HG03175 (cell line): ENCODE results near the gene OMA1.
"Not testable (repeated sequence)": the region's sequence is repeated elsewhere in the genome, so short reads cannot be mapped to it uniquely, and the experiment has no call there.

Source experiments
- ATAC-seq: cut with Tn5 transposase; IDR thresholded peaks from one replicate; pipeline ENCODE4 v1.9.1; 2021; ENCODE audit warnings: mild to moderate bottlenecking, moderate library complexity; ENCODE audit not compliant: unreplicated experiment

Gene OMA1

DNA sequence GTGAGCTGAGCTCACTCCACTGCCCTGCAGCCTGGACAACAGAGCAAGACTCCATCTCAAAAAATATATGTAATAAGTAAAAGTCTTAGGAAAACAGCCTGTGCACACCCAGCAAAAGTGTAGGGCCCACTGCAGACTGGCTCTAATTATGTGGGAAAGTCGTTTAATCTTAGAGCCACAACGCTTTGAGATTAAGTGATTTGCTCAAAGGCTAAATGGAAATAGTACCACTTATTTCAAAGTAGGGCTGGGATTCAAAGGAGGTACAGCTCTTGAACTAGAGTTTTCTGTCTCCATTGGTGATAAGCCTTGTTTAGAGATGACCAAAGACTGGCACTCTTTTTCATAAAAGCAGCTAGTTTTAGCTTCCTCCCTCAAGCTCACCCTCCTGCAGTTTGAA is 28.3 kb upstream of the OMA1 start:
- no peak for ATAC-seq

DNA sequence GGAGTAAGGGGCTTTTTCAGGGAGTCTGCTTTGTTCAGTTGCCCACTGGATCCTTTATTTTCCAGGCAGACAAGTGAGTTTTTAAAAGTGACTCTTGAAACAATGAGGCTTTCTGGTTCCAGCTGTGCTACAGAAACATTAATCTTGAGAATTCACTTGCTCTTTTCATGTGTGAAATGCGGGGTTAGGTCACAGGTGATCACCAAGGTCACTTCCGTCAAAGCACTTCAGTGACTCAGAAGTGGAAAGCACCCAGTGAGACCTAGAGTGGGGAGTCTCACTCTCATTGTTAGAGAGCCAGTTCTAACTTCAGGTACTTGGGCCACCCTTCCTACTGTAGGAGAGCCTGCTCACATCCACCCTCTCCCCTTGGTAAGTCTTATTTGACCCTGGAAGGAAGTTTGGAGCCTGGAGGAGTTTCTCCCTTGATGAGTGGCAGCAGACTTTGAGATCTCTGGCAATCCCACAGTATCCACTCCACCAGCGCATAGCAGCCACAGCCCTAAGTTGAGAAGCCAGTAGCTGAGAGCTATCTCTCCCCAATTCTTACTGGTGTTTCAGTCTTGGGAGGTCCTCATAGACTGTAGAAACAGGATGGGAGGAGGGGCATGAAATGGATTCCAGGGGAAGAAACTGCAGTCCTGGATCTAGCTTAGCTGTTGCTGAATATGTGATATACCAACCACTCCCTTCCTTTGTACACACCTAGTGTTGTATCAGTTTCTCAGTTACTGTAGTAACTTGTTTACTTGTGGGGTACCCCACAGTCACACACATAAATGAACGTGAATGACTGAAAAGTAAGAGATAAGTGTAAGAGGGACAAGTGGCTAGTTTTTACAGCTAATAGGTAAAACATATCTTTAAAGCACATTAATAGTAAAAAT is 27.4 kb upstream of the OMA1 start:
- ATAC-seq, result peak; percentile 97

DNA sequence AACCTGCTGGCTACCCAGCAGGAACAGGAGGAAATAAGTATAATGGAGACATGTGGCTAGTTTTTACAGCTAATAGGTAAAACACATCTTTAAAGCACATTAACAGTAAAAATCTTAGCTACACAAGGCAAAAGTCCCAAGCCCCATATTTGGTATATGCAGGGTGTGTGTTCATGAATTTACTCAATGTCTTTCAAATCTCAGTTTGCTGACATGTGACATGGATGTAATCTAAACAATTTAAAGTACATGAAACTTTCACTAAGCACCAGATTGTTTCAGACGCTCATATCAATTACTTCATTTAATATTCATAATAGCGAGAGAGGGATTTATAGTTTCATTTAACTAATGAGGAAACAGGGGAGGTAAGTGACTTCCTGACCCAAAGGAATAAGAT is 26.6 kb upstream of the OMA1 start:
- ATAC-seq, result no peak

DNA sequence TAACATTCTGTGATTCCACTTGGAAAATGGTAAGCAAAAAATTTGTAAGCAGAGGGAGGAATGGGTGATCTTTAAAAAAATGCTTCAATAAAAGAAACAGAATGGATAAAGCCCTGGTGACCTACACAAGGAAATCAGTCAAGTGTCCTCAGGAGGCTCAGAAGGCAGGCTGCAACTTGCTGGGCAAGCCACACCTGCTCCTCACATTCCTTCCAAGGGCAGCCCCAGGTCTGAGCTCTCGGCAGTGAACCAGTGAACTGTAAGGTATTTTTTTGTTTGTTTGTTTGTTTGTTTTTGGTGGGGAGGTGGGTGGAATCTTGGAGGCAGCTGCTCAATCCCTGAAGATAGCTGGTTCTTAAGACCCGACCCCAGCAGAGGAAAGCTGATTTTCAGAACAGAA is 26.2 kb upstream of the OMA1 start:
- ATAC-seq, result no peak

DNA sequence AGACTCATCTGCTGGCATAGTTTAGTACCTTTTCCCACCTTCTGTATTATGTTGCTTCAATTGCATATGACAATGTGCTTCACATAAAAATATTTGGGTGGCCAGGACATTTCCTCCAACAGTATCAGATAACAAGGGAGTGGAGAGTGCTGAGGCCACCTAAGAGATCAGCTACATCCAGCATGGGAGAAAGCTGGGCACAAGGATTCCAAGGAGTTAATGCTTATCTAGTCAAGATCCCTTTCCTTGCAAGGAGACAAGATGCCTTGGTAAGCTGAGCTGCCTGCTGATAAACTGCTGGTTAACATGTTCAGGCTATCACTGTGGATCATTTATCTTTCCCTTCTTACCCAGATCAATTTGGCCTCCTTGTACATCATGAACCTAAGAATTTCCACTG is 25.1 kb upstream of the OMA1 start:
- ATAC-seq, result no peak

DNA sequence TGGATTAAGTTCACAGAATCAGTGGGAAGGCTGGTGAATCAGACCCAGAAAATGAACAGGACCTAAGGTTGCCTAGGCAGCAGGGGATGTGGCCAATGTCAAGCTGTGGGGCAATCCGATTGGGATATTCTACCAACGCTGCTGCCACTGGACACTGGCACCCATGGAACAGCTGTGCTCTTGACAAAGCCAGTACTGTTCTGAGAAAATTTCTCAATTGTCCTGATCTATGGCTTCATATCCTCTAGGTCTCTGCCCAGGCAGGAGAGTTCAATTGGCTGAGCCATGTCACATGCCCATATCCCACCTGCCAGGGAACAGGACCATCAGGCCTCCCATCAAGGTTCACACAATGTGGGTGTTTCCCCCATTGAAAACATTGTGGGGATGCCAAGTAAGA is 24.3 kb upstream of the OMA1 start:
- ATAC-seq, result no peak

DNA sequence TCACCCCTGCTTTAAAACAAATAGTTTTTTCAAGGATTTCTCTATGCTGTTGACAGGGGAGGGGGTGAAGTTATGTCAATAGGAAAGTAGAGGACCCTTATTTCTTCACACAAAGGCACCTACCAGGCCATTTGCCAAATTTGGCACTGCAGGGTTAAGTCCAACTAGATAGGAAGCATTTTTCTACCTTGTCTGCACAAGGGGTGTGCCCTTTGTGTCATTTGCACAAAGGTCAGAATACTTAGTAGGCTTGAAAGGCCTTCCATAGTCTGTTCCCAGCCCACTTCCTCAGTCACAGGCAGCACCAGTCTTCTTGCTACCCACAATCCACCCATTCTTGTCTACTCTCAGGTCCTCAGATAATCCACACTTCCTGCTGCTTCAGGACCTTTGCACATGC is 23.6 kb upstream of the OMA1 start:
- ATAC-seq, result no peak

DNA sequence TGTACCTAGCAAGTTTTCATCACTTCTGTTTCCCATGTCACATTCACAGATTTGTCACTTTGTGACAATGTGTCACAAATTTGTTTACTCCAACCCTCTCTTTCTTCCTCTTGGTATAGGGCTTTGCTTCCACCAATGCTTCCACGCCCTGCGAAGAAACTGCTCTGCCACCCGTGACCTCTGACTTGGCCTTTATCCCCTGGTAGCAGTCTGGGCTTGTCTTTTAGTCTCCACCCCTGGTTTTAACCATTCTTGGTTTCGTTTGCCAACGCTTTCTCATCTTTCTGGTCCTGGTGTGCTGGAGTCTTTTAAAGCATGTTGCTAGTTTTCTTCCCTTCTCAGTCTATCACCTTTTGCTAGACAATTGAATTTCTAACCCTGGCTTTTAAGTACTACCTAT is 22.4 kb upstream of the OMA1 start:
- ATAC-seq, result no peak

DNA sequence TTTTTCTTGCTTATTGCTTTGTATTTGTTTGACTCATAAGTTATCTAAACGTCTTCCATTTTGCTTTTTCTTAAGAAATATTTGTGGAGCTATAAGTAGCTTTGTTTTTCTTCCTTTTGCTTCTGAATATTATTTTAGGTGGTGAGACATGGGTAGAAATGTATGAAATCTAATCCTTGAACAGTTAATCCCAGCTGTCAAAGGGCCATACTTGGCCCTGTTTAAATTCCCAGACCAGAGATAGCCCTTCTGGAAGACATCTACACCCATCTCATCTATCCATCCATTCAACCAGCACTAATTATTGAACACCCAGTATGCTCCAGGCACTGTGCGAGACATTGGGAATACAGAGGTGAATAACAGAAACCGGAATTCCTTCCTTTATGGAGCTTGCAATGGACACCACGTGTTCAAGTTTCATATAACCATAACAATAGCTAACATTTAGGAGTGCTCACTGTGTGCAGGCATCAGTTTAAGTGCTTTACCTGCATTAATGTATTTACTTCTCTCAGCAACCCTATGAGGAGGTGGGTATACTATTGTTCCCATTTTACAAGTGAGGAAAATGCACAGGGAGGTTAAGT is 21.8 kb upstream of the OMA1 start:
- ATAC-seq, result no peak

DNA sequence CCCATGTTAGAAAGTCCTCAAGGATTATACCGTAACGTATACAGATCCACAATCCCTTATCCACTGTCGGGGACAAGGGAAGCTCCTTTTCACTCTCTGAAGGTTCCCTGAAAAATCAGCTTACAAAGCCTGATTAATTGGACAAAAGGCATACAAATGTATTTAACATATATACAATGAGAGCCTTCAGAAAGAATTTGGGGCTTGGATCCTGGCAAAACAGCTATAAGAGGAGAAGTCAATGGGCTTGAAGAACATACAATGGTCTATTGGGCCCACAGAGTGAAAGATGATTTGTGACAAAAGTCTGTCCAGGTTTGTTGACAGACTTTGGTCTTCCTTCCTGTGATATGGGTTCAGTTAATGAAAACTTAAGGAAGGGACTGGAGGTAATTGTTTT is 19.8 kb upstream of the OMA1 start:
- no peak for ATAC-seq

DNA sequence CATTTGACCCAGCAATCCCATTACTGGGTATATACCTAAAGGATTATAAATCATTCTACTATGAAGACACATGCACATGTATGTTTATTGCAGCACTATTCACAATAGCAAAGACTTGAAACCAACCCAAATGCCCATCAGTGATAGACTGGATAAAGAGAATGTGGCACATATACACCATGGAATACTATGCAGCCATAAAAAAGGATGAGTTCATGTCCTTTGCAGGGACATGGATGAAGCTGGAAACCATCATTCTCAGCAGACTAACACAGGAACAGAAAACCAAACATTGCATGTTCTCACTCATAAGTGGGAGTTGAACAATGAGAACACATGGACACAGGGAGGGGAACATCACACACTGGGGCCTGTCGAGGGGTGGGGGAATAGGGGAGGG is 17.2 kb upstream of the OMA1 start:
- ATAC-seq, result not testable (repeated sequence)

DNA sequence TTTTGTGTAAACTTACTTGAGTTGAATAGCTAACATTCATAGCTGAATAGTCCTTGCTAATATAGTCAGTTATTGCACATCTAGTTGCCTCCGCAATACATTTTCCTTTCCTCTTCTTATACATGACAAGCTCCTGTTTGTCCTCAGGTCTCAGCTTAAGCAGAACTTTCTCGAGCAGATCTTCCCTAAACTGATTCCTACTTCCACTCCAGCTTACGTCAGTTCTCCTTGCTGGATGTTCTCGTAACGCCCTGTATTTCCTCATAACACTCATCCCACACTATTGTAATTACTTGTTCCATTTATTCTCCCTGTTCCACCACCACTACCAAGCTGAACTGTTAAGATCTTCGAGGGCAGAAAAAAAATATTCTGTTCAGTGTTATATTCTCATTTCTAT is 15.1 kb upstream of the OMA1 start:
- ATAC-seq, result no peak

DNA sequence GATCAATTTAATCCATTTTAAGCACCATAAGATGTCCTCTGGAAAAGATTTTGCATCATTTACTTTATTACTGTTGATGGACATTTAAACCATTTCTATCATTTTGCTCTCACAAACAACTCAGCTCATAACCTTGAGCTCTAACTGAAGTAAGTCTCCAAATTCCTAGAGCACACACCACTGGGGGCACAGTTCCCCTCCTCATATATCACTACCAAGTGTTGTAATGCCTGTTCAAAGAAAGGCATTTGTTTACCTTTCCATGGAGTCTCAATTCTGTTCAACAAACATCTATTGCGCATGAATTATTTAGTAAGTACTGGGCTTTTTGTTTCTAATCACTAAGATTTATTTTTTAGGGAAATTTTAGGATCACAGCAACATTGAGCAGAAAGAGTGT is 8.9 kb upstream of the OMA1 start:
- ATAC-seq, result no peak

DNA sequence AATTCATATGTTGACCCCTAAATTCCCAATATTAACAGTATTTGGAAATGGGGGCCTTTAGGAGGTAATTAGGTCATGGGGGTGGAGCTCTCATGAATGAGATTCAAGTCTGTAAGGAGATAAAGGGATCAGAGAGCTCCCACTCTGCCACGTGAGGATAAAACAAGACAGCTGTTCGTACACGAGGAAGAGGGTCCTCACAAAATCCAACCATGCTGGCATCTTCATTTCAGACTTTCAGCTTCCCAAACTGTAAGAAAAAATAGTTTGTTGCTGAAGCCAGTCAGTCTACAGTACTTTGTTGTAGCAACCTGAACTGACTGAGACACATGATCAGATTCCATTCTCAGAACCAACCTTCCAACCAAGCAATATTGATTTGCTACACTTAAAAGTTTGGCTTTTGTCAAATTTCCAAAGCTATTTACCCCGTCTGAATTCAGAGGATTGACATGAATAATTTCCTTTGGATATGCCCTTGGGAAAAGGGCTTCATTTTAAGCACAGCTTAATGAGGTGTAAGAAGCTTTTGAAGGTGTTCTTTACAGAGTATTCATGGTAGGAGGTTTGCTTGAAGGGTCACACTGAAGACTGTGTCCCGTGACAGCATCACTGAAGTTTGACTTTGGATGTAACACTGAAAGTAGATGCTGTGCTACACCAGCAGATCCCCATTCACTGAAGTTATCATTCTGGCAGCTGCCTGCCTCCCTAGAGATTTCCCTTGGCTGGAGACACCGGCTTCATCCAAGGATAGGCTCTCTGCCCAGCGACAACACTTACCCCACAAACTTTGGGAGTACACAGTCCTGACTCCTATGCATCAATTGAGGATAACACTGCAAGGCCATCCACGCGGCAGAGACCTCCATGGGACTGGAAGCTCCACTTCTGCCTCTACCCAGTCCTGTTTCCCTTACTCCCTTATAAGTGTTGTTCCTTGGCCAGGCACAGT is 4.9 kb upstream of the OMA1 start:
- no peak for ATAC-seq

DNA sequence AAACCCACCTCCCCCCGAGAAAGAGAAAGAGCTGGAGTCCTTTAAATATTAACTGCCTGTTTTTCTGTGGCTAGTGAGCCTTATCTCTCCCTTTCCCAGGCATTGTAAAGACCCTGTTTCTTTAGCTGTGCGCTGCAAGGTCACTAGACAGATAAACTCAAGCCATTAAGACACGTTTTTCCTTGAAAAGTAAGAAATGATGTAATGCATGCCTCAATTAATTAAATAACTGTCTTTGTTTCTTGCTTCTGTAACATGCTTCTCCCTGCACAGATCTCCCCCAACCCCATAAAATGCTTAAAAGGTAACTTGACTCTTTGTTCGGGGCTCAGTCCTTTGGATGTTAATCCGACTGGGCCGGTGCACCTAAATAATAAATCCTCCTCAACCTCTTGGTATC is 2.8 kb upstream of the OMA1 start:
- not testable (repeated sequence) for ATAC-seq

DNA sequence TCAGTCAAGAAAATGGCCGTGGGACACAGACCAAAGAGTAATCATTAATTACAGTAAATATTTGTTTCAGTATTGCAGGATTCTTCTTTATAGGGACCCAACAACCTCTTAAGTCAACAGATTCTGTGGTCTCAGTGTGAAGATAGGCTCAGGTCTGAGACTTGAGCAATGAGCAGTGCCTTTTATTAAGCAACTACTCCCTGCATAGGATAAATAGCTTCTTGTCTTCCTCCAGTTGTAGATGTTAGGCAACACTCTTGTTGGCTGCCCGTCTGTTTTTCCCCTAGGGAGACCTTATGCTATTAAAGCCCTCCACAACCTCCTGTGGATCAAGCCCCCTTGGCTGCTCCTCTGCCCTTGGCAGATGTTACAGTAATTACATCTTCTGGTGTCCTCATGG is 1.8 kb upstream of the OMA1 start:
- no peak for ATAC-seq

DNA sequence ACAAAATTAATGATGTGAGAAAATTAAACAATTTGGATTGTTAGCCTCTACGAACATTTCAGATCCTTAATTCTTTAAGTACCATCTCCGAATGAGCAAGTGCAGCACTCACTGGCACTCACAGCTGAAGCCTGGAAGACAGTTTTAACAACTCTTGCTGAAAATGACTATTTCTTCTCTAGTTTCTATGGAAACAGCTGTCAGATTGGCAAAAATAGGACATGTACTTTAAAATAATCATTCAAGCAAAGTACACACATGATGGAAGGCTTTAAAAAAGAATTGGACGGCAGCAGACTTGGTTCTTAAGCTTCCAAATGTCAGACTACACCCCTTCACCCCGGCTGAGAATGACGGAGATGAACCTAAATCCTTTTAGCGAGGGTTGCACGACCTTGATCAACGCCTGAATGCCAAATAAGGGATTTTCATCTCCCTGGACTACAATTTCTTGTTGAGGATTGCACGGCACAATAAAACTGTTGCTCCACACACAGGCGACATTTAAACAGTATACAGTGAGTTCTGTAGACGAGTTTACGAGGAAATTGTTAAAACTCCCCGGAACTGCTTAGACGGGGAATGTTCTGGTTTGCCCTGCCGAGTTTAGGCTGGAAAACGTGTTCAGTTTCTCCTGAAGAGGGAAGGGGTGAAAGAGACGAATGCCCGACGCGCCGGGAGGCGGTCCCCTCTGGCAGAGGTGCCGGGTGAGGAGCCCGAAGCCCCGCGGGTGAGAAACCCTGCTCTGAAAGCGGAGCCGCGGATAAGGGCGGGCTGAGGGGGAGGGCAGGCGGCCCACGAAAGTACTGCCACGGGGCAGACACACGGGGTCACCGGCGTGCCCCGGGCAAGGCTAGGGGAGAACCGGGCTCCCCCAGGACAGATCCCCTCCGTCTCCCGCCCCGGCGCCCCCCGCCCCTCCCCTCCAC is 671 bp downstream of the OMA1 start:
- peak; percentile 54 for ATAC-seq

DNA sequence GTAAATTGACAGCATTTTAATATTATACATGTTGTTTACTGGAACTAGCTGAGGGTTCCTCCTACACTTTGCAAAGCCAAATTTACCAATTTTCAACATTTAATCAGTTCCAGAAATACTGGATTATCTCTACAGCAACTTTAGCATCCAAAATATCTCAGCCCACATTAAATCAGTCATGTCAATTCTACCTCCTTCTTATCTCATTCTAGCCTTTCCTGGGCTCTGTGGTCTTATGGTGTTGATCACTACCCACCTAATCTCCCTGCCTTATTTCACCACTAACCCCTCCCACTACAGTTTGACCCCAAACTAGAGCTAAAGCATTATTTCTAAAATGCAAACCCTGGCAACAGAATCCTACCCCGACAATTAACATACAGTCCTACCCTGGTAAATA is 3.3 kb downstream of the OMA1 start:
- ATAC-seq, result no peak

DNA sequence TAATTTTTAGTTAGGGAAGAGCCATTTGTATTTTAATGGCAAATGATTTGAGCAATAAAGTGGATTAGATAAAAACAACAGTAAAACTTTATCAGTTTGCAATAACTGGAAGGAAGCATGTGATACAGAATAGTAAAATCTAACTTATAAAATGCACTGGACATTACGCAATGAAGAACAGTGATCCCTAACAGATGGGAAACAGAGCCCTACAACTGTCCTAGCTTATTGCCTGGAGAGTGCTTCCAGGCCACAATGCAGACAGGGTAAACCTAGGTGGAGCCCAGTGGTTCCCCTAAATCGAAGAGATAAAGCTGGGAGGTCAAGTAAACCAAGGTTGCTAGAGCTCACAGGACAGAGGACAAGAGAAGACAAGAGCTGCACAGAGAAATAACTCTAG is 7.0 kb downstream of the OMA1 start:
- ATAC-seq, result no peak

DNA sequence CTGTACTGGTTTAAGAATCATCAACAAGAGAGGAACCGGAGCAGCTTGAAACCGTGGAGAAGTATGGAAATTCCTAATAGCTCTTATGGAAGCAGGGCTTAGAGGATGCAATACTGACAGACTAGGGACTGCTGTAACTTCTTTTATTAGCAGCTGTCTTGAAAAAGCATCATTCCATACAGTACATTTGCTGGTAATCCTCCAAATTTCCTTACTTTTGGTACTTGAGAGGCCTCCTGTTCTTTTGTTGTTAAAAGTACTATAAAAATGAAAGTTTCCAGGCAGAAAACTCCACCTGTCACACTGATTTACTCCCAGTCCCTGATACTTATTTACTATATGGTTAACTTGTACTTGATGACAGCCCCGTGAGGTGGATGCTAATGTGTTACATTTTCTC is 7.7 kb downstream of the OMA1 start:
- ATAC-seq, result no peak

DNA sequence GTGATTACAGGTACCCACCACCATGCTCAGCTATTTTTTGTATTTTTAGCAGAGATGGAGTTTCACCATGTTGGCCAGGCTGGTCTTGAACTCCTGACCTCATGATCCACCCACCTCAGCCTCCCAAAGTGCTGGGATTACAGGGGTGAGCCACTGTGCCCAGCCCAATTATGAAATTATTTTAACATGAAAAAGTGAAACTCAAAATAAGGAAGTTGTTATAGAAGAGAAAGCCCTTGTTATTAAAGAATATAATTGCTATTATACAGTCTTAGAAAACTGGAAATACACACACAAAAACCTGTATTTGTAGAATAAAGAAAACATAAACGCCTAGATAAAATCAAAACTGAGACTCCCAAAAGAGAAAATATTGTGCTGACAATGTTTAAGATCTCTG is 14.7 kb downstream of the OMA1 start:
- not testable (repeated sequence) for ATAC-seq
